Activated T-cell treated with anti-CD3 and anti-CD28 coated beads, Interleukin-2, amount 50 U/mL, for 72 hours (primary cell): ENCODE data around the gene GPS2. TPM values are rescaled to one million over a fixed set of nuclear protein-coding genes. Genes with fewer than 3 reads are reported as not detected.

Experiments used
- ATAC-seq, 2 donors: fragments of 150-1000 bp; cut with Tn5 transposase; replicated peaks in 1 of 2; 2 replicates each; pipeline ENCODE4 v1.10.0; 2021; ENCODE audit warnings: moderate library complexity in 2 of 2, mild to moderate bottlenecking in 1 of 2
- DNase-seq, 2 donors: peaks; one replicate each; pipeline ENCODE4 v3.0.0; 2021 to 2022; ENCODE audit warnings: mixed read lengths in 1 of 2
- H3K27ac Mint-ChIP-seq: one replicate; pipeline ENCODE4 v1.8.0; 2022; ENCODE audit warnings: mild to moderate bottlenecking, moderate library complexity, mixed read lengths
- H3K27me3 Mint-ChIP-seq: one replicate; pipeline ENCODE4 v1.8.0; 2022; ENCODE audit warnings: low read depth, mixed read lengths
- H3K36me3 Mint-ChIP-seq, 2 donors: one replicate each; pipeline ENCODE4 v1.8.0; 2022; ENCODE audit warnings: mixed read lengths in 2 of 2, mild to moderate bottlenecking in 1 of 2; ENCODE audit not compliant: insufficient read depth in 2 of 2
- H3K4me1 Mint-ChIP-seq: one replicate; pipeline ENCODE4 v1.8.0; 2022; ENCODE audit warnings: low read depth, mixed read lengths
- H3K4me3 Mint-ChIP-seq, 2 donors: one replicate each; pipeline ENCODE4 v1.8.0; 2022; ENCODE audit warnings: mild to moderate bottlenecking in 2 of 2, mixed read lengths in 2 of 2, moderate library complexity in 2 of 2
- H3K9me3 Mint-ChIP-seq, 2 donors: one replicate each; pipeline ENCODE4 v1.8.0; 2022; ENCODE audit warnings: mixed read lengths in 2 of 2
- total RNA-seq, 2 donors: library from RNA; stranded (reverse); gene quantifications; one replicate each; pipeline ENCODE4 v1.2.3, GENCODE V29; 2022

The GPS2 gene
- total RNA-seq, 2 donors from 2014 or later = 50.5 to 50.7 TPM

- ATAC-seq (no peak), DNase-seq (no peak)
- Mint-ChIP-seq H3K4me3 (peak overlapping the region; percentile 82 to 94), H3K27me3 (no peaks in the 10 kb centered on the region), H3K27ac (peak overlapping the region; percentile 88), H3K4me1 (peaks cover 62% of the 10 kb centered on the region), H3K36me3 (peaks cover 2 to 3% of the 10 kb centered on the region in 2 donors), H3K9me3 (no peaks in the 10 kb centered on the region)
Measured at GRCh38 chr17:7332111-7332510, 17.0 kb upstream of the GPS2 start.

- H3K9me3 Mint-ChIP-seq = no peaks in the 10 kb centered on the region
- no peak for DNase-seq
- ATAC-seq = no peak
- H3K4me3 Mint-ChIP-seq = peak overlapping the region; percentile 83 to 92
- H3K27me3 Mint-ChIP-seq = no peaks in the 10 kb centered on the region
- H3K36me3 Mint-ChIP-seq = peaks cover 0 to 1% of the 10 kb centered on the region in 2 donors
- no peak overlapping the region for H3K27ac Mint-ChIP-seq
- H3K4me1 Mint-ChIP-seq = peaks cover 53% of the 10 kb centered on the region
Measured at GRCh38 chr17:7330638-7331015, 15.5 kb upstream of the GPS2 start.

- H3K4me3 Mint-ChIP-seq = peak overlapping the region; percentile 83 to 92
- ATAC-seq = peak; percentile 77 to 78
- H3K27ac Mint-ChIP-seq = peak overlapping the region; percentile 96
- H3K9me3 Mint-ChIP-seq = no peaks in the 10 kb centered on the region
- no peaks in the 10 kb centered on the region for H3K27me3 Mint-ChIP-seq
- peak; percentile 85 to 90 for DNase-seq
- peaks cover 0 to 1% of the 10 kb centered on the region in 2 donors for H3K36me3 Mint-ChIP-seq
- peaks cover 48% of the 10 kb centered on the region for H3K4me1 Mint-ChIP-seq
Measured at GRCh38 chr17:7329997-7330637, 15.0 kb upstream of the GPS2 start.

- Mint-ChIP-seq H3K27me3 (no peaks in the 10 kb centered on the region), H3K4me1 (peaks cover 42% of the 10 kb centered on the region), H3K4me3 (peak overlapping the region; percentile 83 to 92), H3K27ac (peak overlapping the region; percentile 96), H3K9me3 (no peaks in the 10 kb centered on the region), H3K36me3 (peaks cover 0 to 4% of the 10 kb centered on the region in 2 donors)
- peak; percentile 66 to 77 for ATAC-seq
- DNase-seq = peak; percentile 95 to 98
Measured at GRCh38 chr17:7329374-7329996, 14.3 kb upstream of the GPS2 start.

- peak within 1 kb of the TSS; percentile 96 for H3K27ac Mint-ChIP-seq
- DNase-seq = no peak
- peaks cover 0 to 7% of the 10 kb centered on the region in 2 donors for H3K36me3 Mint-ChIP-seq
- ATAC-seq = peak; percentile 22 to 35
- H3K9me3 Mint-ChIP-seq = no peaks in the 10 kb centered on the region
- no peaks in the 10 kb centered on the region for H3K27me3 Mint-ChIP-seq
- peaks cover 41% of the 10 kb centered on the region for H3K4me1 Mint-ChIP-seq
- peak within 1 kb of the TSS; percentile 89 to 92 for H3K4me3 Mint-ChIP-seq
Measured at GRCh38 chr17:7328840-7329373, 13.7 kb upstream of the GPS2 start, which contains the start of gene NEURL4. Gene NEURL4, minus strand, starts transcription at chr17:7329335. Its CDS starts 23 bp downstream, at chr17:7329312.

GRCh38 chr17:7328009-7328408, 12.8 kb upstream of the GPS2 start:
- Mint-ChIP-seq H3K27me3 (no peaks in the 10 kb centered on the region), H3K4me1 (peaks cover 35% of the 10 kb centered on the region), H3K27ac (peak overlapping the region; percentile 1), H3K36me3 (peaks cover 0 to 8% of the 10 kb centered on the region in 2 donors), H3K9me3 (no peaks in the 10 kb centered on the region), H3K4me3 (peak overlapping the region; percentile 89 to 92)
- DNase-seq = no peak
- ATAC-seq = no peak

- Mint-ChIP-seq H3K4me1 (peaks cover 30% of the 10 kb centered on the region), H3K36me3 (peaks cover 0 to 8% of the 10 kb centered on the region in 2 donors), H3K27me3 (no peaks in the 10 kb centered on the region), H3K9me3 (no peaks in the 10 kb centered on the region), H3K27ac (no peak overlapping the region), H3K4me3 (peak overlapping the region in 1 of 2 donors; percentile 92)
- ATAC-seq (no peak), DNase-seq (no peak)
Measured at GRCh38 chr17:7327501-7327900, 12.3 kb upstream of the GPS2 start.

- peaks cover 26% of the 10 kb centered on the region for H3K4me1 Mint-ChIP-seq
- DNase-seq = no peak
- ATAC-seq = no peak
- H3K27ac Mint-ChIP-seq = peak overlapping the region; percentile 34
- no peaks in the 10 kb centered on the region for H3K9me3 Mint-ChIP-seq
- H3K36me3 Mint-ChIP-seq = peaks cover 0 to 8% of the 10 kb centered on the region in 2 donors
- no peaks in the 10 kb centered on the region for H3K27me3 Mint-ChIP-seq
- peak overlapping the region in 1 of 2 donors; percentile 8 for H3K4me3 Mint-ChIP-seq
Measured at GRCh38 chr17:7327056-7327455, 11.9 kb upstream of the GPS2 start.

GRCh38 chr17:7326186-7326585, 11.0 kb upstream of the GPS2 start:
- Mint-ChIP-seq H3K4me1 (peaks cover 24% of the 10 kb centered on the region), H3K9me3 (no peaks in the 10 kb centered on the region), H3K4me3 (no peak overlapping the region), H3K27me3 (no peaks in the 10 kb centered on the region), H3K27ac (no peak overlapping the region), H3K36me3 (peaks cover 0 to 8% of the 10 kb centered on the region in 2 donors)
- no peak for ATAC-seq
- DNase-seq = no peak

- DNase-seq = no peak
Measured at GRCh38 chr17:7325031-7325528, 9.9 kb upstream of the GPS2 start.

GRCh38 chr17:7324438-7324779, 9.2 kb upstream of the GPS2 start:
- no peak overlapping the region for H3K27ac Mint-ChIP-seq
- no peak for DNase-seq
- peaks cover 0 to 10% of the 10 kb centered on the region in 2 donors for H3K36me3 Mint-ChIP-seq
- H3K4me1 Mint-ChIP-seq = peaks cover 16% of the 10 kb centered on the region
- no peaks in the 10 kb centered on the region for H3K27me3 Mint-ChIP-seq
- H3K4me3 Mint-ChIP-seq = no peak overlapping the region
- H3K9me3 Mint-ChIP-seq = no peaks in the 10 kb centered on the region
- ATAC-seq = no peak

More at GRCh38 chr17:7325031-7325528, 9.9 kb upstream of the GPS2 start:
- H3K27ac Mint-ChIP-seq = no peak overlapping the region
- ATAC-seq = no peak
- no peak overlapping the region for H3K4me3 Mint-ChIP-seq
- peaks cover 0 to 10% of the 10 kb centered on the region in 2 donors for H3K36me3 Mint-ChIP-seq
- peaks cover 16% of the 10 kb centered on the region for H3K4me1 Mint-ChIP-seq
- no peaks in the 10 kb centered on the region for H3K27me3 Mint-ChIP-seq
- H3K9me3 Mint-ChIP-seq = no peaks in the 10 kb centered on the region

GRCh38 chr17:7323731-7324437, 8.7 kb upstream of the GPS2 start:
- Mint-ChIP-seq H3K27ac (no peak overlapping the region), H3K4me3 (no peak overlapping the region), H3K27me3 (no peaks in the 10 kb centered on the region), H3K4me1 (peaks cover 15% of the 10 kb centered on the region), H3K9me3 (no peaks in the 10 kb centered on the region), H3K36me3 (peaks cover 0 to 10% of the 10 kb centered on the region in 2 donors)
- ATAC-seq (peak; percentile 40 to 41), DNase-seq (peak; percentile 64 to 77)
